CD4-positive, alpha-beta T cell (primary cell): ENCODE results near the gene ADAM30. TPM values are rescaled to one million over a fixed set of nuclear protein-coding genes. Genes with fewer than 3 reads are reported as not detected.

ENCODE experiments used
- ATAC-seq: fragments of 200-7000 bp; cut with Tn5 transposase; one replicate; pipeline ENCODE4 v1.10.0; 2022; ENCODE audit warnings: mild to moderate bottlenecking; ENCODE audit not compliant: poor library complexity
- CTCF ChIA-PET: fragments of 350-600 bp; sonication (Branson Sonifier 250); formaldehyde crosslinking; loops from one replicate; lab custom pipeline; 2021; ENCODE audit warnings: antibody characterized with exemption, inconsistent platforms; lab: Charles Lee
- POLR2A ChIA-PET: fragments of 350-600 bp; sonication (Branson Sonifier 250); formaldehyde crosslinking; loops from one replicate; lab custom pipeline; 2021; ENCODE audit warnings: antibody characterized with exemption, inconsistent platforms; lab: Charles Lee
- DNase-seq, 14 experiments: peaks; one replicate each; pipeline ENCODE4 v3.0.0-alpha.2; 2013 to 2020; ENCODE audit warnings: mixed read lengths in 2 of 14
- H3K27ac ChIP-seq, 2 donors: one replicate each; pipeline versions ENCODE4 v1.5.1 to v1.7.0; 2013; ENCODE audit warnings: low read length in 2 of 2, low read depth in 1 of 2, mild to moderate bottlenecking in 1 of 2
- H3K27me3 ChIP-seq, 2 experiments: 1 replicate in 1 of 2; 2 replicates in 1 of 2; pipeline versions ENCODE4 v1.6.1 to v1.7.0; 2013; ENCODE audit warnings: low read length in 2 of 2, control low read depth in 1 of 2, mild to moderate bottlenecking in 1 of 2, moderate library complexity in 1 of 2; ENCODE audit not compliant: insufficient read depth in 2 of 2, control insufficient read depth in 1 of 2
- H3K36me3 ChIP-seq: one replicate; pipeline ENCODE4 v1.6.1; 2013; ENCODE audit warnings: low read length, control low read depth; ENCODE audit not compliant: insufficient read depth
- H3K4me1 ChIP-seq: one replicate; pipeline ENCODE4 v1.6.1; 2013; ENCODE audit warnings: low read length, control low read depth; ENCODE audit not compliant: insufficient read depth
- H3K4me3 ChIP-seq: one replicate; pipeline ENCODE4 v1.5.1; 2013; ENCODE audit warnings: mild to moderate bottlenecking, low read length, moderate library complexity
- H3K9me3 ChIP-seq, 2 experiments: 1 replicate in 1 of 2; 2 replicates in 1 of 2; pipeline versions ENCODE4 v1.6.1 to v1.7.0; 2013; ENCODE audit warnings: low read length in 2 of 2, mild to moderate bottlenecking in 2 of 2, control low read depth in 1 of 2, moderate library complexity in 1 of 2; ENCODE audit not compliant: control insufficient read depth in 1 of 2, insufficient read depth in 1 of 2
- H3K27ac Mint-ChIP-seq: one replicate; pipeline ENCODE4 v1.8.0; 2020; ENCODE audit warnings: mixed read lengths
- H3K27me3 Mint-ChIP-seq: one replicate; pipeline ENCODE4 v1.8.0; 2021; ENCODE audit warnings: mixed read lengths
- H3K36me3 Mint-ChIP-seq: one replicate; pipeline ENCODE4 v1.8.0; 2021; ENCODE audit warnings: low read depth, mixed read lengths
- H3K4me1 Mint-ChIP-seq: one replicate; pipeline ENCODE4 v1.8.0; 2021; ENCODE audit warnings: low read depth, mixed read lengths
- H3K4me3 Mint-ChIP-seq: one replicate; pipeline ENCODE4 v1.8.0; 2020; ENCODE audit warnings: mild to moderate bottlenecking, mixed read lengths
- H3K9me3 Mint-ChIP-seq: one replicate; pipeline ENCODE4 v1.8.0; 2020; ENCODE audit warnings: mixed read lengths
- intact Hi-C, 2 experiments: fragments of 100-400 bp; cut with DNase I in 1 of 2; cut with micrococcal nuclease in 1 of 2; formaldehyde crosslinking; loops; one replicate each; pipeline versions ENCODE4 v1.15.1 to v1.9.0; 2023 to 2025; cut with DNase I, micrococcal nuclease
- total RNA-seq, 174 experiments: library from RNA in 2 of 174; stranded (reverse) in 2 of 174; gene quantifications; one replicate each; pipeline ENCODE4 v1.2.3 and lab custom pipeline; 2021 to 2026
- TF ChIP-seq, protein P1 (sequence below): fragments of 200-600 bp; IDR thresholded peaks from one replicate; pipeline ENCODE4 v1.8.0; 2022; ENCODE audit warnings: antibody characterized with exemption, mild to moderate bottlenecking

Gene ADAM30
- total RNA-seq, 2 experiments from 2014 or later: not detected

DNA sequence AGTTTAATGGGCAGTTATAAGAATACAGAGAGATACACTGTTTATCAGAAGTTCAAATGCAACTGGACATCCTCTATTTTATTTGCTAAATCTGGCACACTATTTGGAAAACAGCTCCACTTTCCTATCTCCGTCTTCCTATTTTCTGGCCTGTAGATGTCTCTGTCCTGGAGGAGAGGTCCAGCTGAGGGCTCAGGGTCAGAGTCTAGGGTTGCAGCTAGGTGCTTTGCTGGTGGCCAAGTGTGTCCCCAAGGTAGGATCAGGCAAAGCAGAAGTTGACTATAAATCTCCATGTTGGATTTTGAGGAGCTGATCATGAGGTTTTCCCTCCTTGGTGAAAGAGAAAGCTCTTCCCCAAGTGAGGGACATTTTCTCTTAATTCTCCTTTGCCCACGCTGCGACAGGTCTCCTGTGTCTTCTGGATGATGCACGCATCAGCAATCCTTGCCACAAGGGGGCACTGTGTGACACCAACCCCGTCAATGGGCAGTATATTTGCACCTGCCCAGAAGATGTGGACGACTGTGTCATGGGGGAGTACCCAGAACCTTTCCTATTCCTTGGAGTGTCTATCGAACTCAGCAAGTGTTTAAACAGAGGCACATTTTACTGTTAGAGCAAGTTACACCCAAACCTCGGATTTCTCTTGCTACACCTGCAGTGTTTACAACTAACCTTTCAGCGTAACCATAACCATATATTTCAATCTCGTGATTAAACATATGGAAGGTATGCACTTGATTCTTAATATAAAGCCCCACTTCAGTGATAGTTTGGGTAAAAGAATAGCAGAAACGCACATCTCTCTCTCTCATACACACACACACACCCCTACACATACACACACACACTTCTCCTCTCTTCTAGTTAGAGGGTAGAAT, 10.2 kb downstream of the ADAM30 start:
- ATAC-seq: no peak
- Histone ChIP-seq H3K27ac (no peak overlapping the region), H3K4me3 (no peak overlapping the region), H3K27me3 (peaks cover 8 to 10% of the 10 kb centered on the region in 2 experiments), H3K4me1 (no peaks in the 10 kb centered on the region), H3K9me3 (no peaks in the 10 kb centered on the region), H3K36me3 (no peaks in the 10 kb centered on the region)
- H3K36me3 Mint-ChIP-seq: no peaks in the 10 kb centered on the region
- intact Hi-C loops: loop anchor here in 1 of 2 experiments (10.0 kb wide), 1 partner anchor 259 kb away; no protein-coding TSS in a partner anchor
- H3K9me3 Mint-ChIP-seq: no peaks in the 10 kb centered on the region
- H3K4me3 Mint-ChIP-seq: no peak overlapping the region
- H3K27me3 Mint-ChIP-seq: peaks cover 24% of the 10 kb centered on the region
- peak; percentile 15 to 68 (median 41) for DNase-seq
- CTCF ChIA-PET: interaction anchor here (0.8 kb wide), 1 partner anchor 291 kb away, joined by 3 read pairs; the partner anchor contains the start of gene SEC22B
- TF ChIP-seq, protein P1, sequence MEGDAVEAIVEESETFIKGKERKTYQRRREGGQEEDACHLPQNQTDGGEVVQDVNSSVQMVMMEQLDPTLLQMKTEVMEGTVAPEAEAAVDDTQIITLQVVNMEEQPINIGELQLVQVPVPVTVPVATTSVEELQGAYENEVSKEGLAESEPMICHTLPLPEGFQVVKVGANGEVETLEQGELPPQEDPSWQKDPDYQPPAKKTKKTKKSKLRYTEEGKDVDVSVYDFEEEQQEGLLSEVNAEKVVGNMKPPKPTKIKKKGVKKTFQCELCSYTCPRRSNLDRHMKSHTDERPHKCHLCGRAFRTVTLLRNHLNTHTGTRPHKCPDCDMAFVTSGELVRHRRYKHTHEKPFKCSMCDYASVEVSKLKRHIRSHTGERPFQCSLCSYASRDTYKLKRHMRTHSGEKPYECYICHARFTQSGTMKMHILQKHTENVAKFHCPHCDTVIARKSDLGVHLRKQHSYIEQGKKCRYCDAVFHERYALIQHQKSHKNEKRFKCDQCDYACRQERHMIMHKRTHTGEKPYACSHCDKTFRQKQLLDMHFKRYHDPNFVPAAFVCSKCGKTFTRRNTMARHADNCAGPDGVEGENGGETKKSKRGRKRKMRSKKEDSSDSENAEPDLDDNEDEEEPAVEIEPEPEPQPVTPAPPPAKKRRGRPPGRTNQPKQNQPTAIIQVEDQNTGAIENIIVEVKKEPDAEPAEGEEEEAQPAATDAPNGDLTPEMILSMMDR: peak; percentile 64
- POLR2A ChIA-PET: no interaction called here
- no peaks in the 10 kb centered on the region for H3K4me1 Mint-ChIP-seq
- no peak overlapping the region for H3K27ac Mint-ChIP-seq

DNA sequence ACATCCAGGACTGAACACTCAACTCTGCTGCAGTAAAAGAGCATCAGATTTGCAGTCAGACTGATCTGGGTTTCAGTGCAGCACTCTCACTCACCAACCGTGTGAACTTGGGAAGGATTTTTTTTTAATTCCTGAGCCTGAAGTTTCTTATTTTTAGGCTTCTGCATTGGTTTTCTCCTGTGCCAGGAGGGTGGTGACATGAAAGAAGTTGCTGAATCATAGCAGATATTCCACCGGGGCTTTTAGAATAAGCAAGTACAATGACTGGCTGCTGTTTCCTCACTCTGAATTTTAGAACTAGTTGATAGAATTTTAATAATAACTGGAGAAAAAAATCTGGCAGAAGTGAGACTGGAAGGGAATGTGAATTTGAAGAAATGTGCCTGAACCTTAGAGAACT, 11.6 kb downstream of the ADAM30 start:
- Mint-ChIP-seq H3K4me1 (no peaks in the 10 kb centered on the region), H3K27me3 (peaks cover 27% of the 10 kb centered on the region), H3K27ac (no peak overlapping the region), H3K36me3 (no peaks in the 10 kb centered on the region), H3K9me3 (no peaks in the 10 kb centered on the region), H3K4me3 (no peak overlapping the region)
- Histone ChIP-seq H3K27ac (no peak overlapping the region), H3K36me3 (no peaks in the 10 kb centered on the region), H3K27me3 (peaks cover 8 to 11% of the 10 kb centered on the region in 2 experiments), H3K4me3 (no peak overlapping the region), H3K9me3 (no peaks in the 10 kb centered on the region), H3K4me1 (no peaks in the 10 kb centered on the region)
- CTCF ChIA-PET: no interaction called here
- POLR2A ChIA-PET: no interaction called here
- no peak for DNase-seq
- ATAC-seq: no peak
- TF ChIP-seq, protein P1: no peak
- intact Hi-C loops: loop anchor here in 1 of 2 experiments (10.0 kb wide), 1 partner anchor 260 kb away; no protein-coding TSS in a partner anchor

DNA sequence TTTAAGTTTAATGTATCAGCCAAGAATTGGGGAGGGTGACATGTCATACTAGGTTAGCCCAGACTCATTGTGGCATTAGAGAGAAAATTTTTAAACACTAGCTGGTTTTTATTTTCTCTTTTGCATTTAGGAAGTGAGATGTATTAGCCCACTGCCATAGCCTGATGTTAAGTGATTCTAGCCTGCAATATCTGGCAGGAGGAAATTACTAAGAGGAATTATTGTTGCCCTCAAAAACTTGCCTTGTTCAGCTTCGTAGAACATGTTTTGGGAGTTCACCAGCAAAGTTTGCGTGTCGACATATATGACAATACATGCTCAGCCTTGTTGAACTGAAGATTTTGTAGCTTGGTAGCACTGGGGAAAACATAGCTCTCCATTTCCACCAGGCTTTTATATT, 12.5 kb downstream of the ADAM30 start:
- Mint-ChIP-seq H3K27me3 (peaks cover 28% of the 10 kb centered on the region), H3K4me3 (no peak overlapping the region), H3K9me3 (no peaks in the 10 kb centered on the region), H3K36me3 (no peaks in the 10 kb centered on the region), H3K4me1 (no peaks in the 10 kb centered on the region), H3K27ac (no peak overlapping the region)
- TF ChIP-seq, protein P1: no peak
- Histone ChIP-seq H3K27me3 (peaks cover 11 to 12% of the 10 kb centered on the region in 2 experiments), H3K27ac (no peak overlapping the region), H3K36me3 (no peaks in the 10 kb centered on the region), H3K9me3 (no peaks in the 10 kb centered on the region), H3K4me1 (no peaks in the 10 kb centered on the region), H3K4me3 (no peak overlapping the region)
- ChIA-PET CTCF (no interaction called here), POLR2A (no interaction called here)
- no peak for ATAC-seq
- no peak for DNase-seq
- intact Hi-C loops: loop anchor here in 1 of 2 experiments (10.0 kb wide), 1 partner anchor 261 kb away; no protein-coding TSS in a partner anchor
